Stomach (tissue), 9 donors: ENCODE results near the gene SLC24A3. TPM values are rescaled to one million over a fixed set of nuclear protein-coding genes. Genes with fewer than 3 reads are reported as not detected.

ENCODE experiments used
- DNase-seq, 2 donors: peaks; one replicate each; pipeline versions ENCODE4 v3.0.0 to v3.0.0-alpha.2; 2013 to 2019
- H3K27ac ChIP-seq, 5 donors: fragments of 200-600 bp in 4 of 5; sonication (generic) in 4 of 5; one replicate each; pipeline ENCODE4 v1.5.1; 2013 to 2019; ENCODE audit warnings: mild to moderate bottlenecking in 1 of 5, moderate library complexity in 1 of 5
- H3K27me3 ChIP-seq, 3 donors: fragments of 200-600 bp; sonication (generic); one replicate each; pipeline ENCODE4 v1.5.1; 2017 to 2019; ENCODE audit warnings: mixed run types in 1 of 3
- H3K36me3 ChIP-seq, 4 donors: fragments of 200-600 bp; sonication (generic); 1 replicate in 3 of 4; 2 replicates in 1 of 4; pipeline ENCODE4 v1.5.1; 2016 to 2019
- H3K4me1 ChIP-seq, 4 donors: fragments of 200-600 bp; sonication (generic); one replicate each; pipeline ENCODE4 v1.5.1; 2016 to 2019
- H3K4me3 ChIP-seq, 4 donors: fragments of 200-600 bp; sonication (generic) in 3 of 4; one replicate each; pipeline ENCODE4 v1.5.1; 2016 to 2019; ENCODE audit warnings: mild to moderate bottlenecking in 1 of 4
- H3K9me3 ChIP-seq, 4 donors: fragments of 200-600 bp; sonication (generic); one replicate each; pipeline ENCODE4 v1.5.1; 2016 to 2019
- CTCF ChIP-seq, 7 experiments: fragments of 450-650 bp in 4 of 7; fragments of 200-600 bp in 3 of 7; sonication (generic) in 3 of 7; IDR thresholded peaks; one replicate each; pipeline ENCODE4 v1.5.1; 2016 to 2019; ENCODE audit warnings: antibody characterized with exemption in 7 of 7, control low read depth in 2 of 7, mild to moderate bottlenecking in 1 of 7
- EP300 ChIP-seq: sonication (generic); formaldehyde crosslinking; IDR thresholded peaks from one replicate; pipeline ENCODE4 v1.6.1; 2017; ENCODE audit warnings: antibody characterized with exemption
- POLR2A ChIP-seq, 4 donors: fragments of 450-650 bp; IDR thresholded peaks; one replicate each; pipeline ENCODE4 v1.6.1; 2016; ENCODE audit warnings: antibody characterized with exemption in 4 of 4, control low read depth in 2 of 4, mild to moderate bottlenecking in 1 of 4, moderate library complexity in 1 of 4
- POLR2AphosphoS5 ChIP-seq, 3 donors: sonication (generic); formaldehyde crosslinking; IDR thresholded peaks; one replicate each; pipeline ENCODE4 v1.6.1; 2016; ENCODE audit warnings: antibody characterized with exemption in 3 of 3
- WGBS, 5 donors: extraction: QIAGEN DNeasy Blood & Tissue Kit in 3 of 5; methylation state at CpG; one replicate each; pipeline versions ENCODE4 v1.1.5 to v1.1.7; 2013 to 2018; 5-methylcytosine and 5-hydroxymethylcytosine counted together
- intact Hi-C: fragments of 100-400 bp; cut with DNase I; formaldehyde crosslinking; loops from one replicate; pipeline ENCODE4 v1.15.1; 2023; ENCODE audit warnings: low total_unique reads
- polyA plus RNA-seq, 3 donors: library from polyadenylated mRNA; stranded (reverse); fragments of 200-250 nt; gene quantifications; one replicate each; pipeline ENCODE4 v1.2.3, GENCODE V29; 2013
- total RNA-seq, 5 donors: library from RNA; depleted of rRNA; stranded (reverse); fragments of >200 nt; gene quantifications; one replicate each; pipeline versions ENCODE4 v1.1.0 to v1.2.3, GENCODE V29; 2014 to 2016
- donor health status: healthy with polysubstance abuse.
- donor health status: Bipolar disorder and iron deficiency.
- donor health status: healthy.

SLC24A3 gene
- total and polyA plus RNA-seq, 8 donors = 1.8 to 9.0 (median 4.5) TPM

GRCh38 chr20:19515074-19515473 is 302.6 kb downstream of the SLC24A3 start:
- WGBS, 5 donors = 71 to 80% (median 77%) methylated on average over 6 of the region's 6 CpGs
- H3K4me1 ChIP-seq = no peaks in the 10 kb centered on the region
- no peak for DNase-seq
- intact Hi-C loops = no loop called here
- H3K27ac ChIP-seq = no peak overlapping the region
- H3K36me3 ChIP-seq = no peaks in the 10 kb centered on the region
- TF ChIP-seq POLR2A (IDR thresholded peaks at IDR 0.05) (no peak), CTCF (IDR thresholded peaks at IDR 0.05) (no peak), EP300 (no peak), POLR2AphosphoS5 (IDR thresholded peaks at IDR 0.05) (no peak)
- H3K4me3 ChIP-seq = no peak overlapping the region
- no peaks in the 10 kb centered on the region for H3K9me3 ChIP-seq
- no peaks in the 10 kb centered on the region for H3K27me3 ChIP-seq

GRCh38 chr20:19519466-19519865 is 307.0 kb downstream of the SLC24A3 start:
- TF ChIP-seq POLR2A (IDR thresholded peaks at IDR 0.05) (no peak), EP300 (no peak), POLR2AphosphoS5 (IDR thresholded peaks at IDR 0.05) (no peak), CTCF (IDR thresholded peaks at IDR 0.05) (no peak)
- 43 to 89% (median 73%) methylated on average over 1 of the region's 1 CpG for WGBS, 5 donors
- H3K36me3 ChIP-seq = no peaks in the 10 kb centered on the region
- H3K4me3 ChIP-seq = no peak overlapping the region
- no peak overlapping the region for H3K27ac ChIP-seq
- peaks cover 0 to 10% (median 0%) of the 10 kb centered on the region in 4 donors for H3K4me1 ChIP-seq
- no peak for DNase-seq
- intact Hi-C loops = no loop called here
- no peaks in the 10 kb centered on the region for H3K9me3 ChIP-seq
- H3K27me3 ChIP-seq = no peaks in the 10 kb centered on the region

GRCh38 chr20:19520261-19520660 is 307.8 kb downstream of the SLC24A3 start:
- H3K36me3 ChIP-seq = no peaks in the 10 kb centered on the region
- no peaks in the 10 kb centered on the region for H3K27me3 ChIP-seq
- no peak overlapping the region for H3K4me3 ChIP-seq
- 83 to 90% (median 86%) methylated on average over 7 of the region's 7 CpGs for WGBS, 5 donors
- H3K9me3 ChIP-seq = no peaks in the 10 kb centered on the region
- H3K27ac ChIP-seq = no peak overlapping the region
- DNase-seq = no peak
- TF ChIP-seq EP300 = no peak
- no peak for TF ChIP-seq POLR2AphosphoS5 (IDR thresholded peaks at IDR 0.05)
- TF ChIP-seq POLR2A (IDR thresholded peaks at IDR 0.05) = no peak
- no peak for TF ChIP-seq CTCF (IDR thresholded peaks at IDR 0.05)
- intact Hi-C loops = no loop called here
- H3K4me1 ChIP-seq = peaks cover 0 to 10% (median 0%) of the 10 kb centered on the region in 4 donors

GRCh38 chr20:19522071-19522801 is 309.8 kb downstream of the SLC24A3 start:
- peaks cover 0 to 10% (median 0%) of the 10 kb centered on the region in 4 donors for H3K4me1 ChIP-seq
- no peak for DNase-seq
- H3K36me3 ChIP-seq = no peaks in the 10 kb centered on the region
- TF ChIP-seq POLR2A (IDR thresholded peaks at IDR 0.05) (no peak), EP300 (no peak), POLR2AphosphoS5 (IDR thresholded peaks at IDR 0.05) (no peak), CTCF (IDR thresholded peaks at IDR 0.05) (no peak)
- no peaks in the 10 kb centered on the region for H3K27me3 ChIP-seq
- H3K4me3 ChIP-seq = no peak overlapping the region
- WGBS, 5 donors = 76 to 84% (median 81%) methylated on average over 9 of the region's 9 CpGs
- no peak overlapping the region for H3K27ac ChIP-seq
- H3K9me3 ChIP-seq = no peaks in the 10 kb centered on the region
- intact Hi-C loops = no loop called here
